GM18502 (cell line): ENCODE data around the gene SCARF1.

Experiments used
- ATAC-seq: cut with Tn5 transposase; IDR thresholded peaks from one replicate; pipeline ENCODE4 v1.9.1; 2021; ENCODE audit warnings: mild to moderate bottlenecking; ENCODE audit not compliant: unreplicated experiment, poor library complexity

SCARF1 gene

GRCh38 chr17:1648963-1649843 lies 3.7 kb upstream of the SCARF1 start:
- ATAC-seq, result peak; percentile 50

GRCh38 chr17:1648173-1648962 lies 2.8 kb upstream of the SCARF1 start:
- ATAC-seq, result no peak

DNA sequence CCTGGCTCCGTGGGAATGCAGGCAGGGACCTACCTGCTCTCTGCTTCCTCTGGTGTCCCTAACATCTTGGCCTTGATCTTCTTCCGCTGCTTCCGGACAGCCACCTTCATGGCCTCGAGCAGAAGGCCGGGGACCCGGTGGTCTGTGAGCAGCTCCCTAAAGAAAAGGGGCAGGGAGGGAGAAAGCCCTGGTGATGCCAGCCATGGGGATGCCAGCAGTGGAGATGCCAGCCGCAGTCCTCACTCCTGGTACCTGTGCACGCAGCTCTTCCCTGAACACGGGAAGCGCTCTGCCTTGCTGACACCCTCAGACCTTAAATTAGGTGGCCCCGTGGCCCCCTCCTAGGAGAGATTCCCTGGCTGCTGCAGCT lies 2.3 kb upstream of the SCARF1 start:
- no peak for ATAC-seq

- ATAC-seq, result no peak
Observed at GRCh38 chr17:1646199-1646875, 805 bp upstream of the SCARF1 start.

- no peak for ATAC-seq
Observed at GRCh38 chr17:1644493-1645206, 882 bp downstream of the SCARF1 start.

GRCh38 chr17:1643999-1644492 lies 1.5 kb downstream of the SCARF1 start:
- ATAC-seq, result no peak

DNA sequence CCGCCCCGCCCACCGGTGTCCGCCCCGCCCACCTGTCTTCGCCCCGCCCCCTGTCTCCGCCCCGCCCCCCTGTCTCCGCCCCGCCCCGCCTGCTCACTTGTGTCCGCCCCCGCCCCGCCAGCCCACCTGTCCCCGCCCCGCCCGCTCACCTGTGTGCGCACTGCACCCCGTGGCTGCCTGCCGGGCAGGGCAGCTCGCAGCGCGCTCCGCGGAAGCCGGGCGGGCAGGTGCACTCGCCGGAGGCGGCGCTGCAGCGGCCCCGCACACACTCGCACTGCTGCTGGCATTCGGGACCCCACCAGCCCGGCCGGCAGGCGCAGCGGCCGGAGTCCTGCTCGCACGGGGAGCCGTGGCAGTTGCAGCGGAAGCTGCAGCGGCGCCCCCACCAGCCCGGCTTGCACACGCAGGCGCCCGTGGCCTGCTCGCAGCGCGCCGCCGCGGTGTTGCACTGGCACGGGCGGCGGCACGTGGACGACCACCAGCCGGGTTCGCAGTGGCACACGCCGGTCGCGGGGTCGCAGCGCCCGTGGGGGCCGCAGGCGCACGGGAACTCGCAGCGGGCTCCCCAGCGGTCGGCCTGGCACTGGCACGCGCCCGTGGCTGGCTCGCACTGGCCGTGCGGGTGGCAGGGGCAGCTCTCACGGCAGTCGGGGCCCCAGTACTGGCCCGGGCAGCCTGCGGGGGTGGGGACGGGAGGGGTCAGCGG lies 2.1 kb downstream of the SCARF1 start:
- no peak for ATAC-seq

- no peak for ATAC-seq
Observed at GRCh38 chr17:1641065-1641403, 4.5 kb downstream of the SCARF1 start.

DNA sequence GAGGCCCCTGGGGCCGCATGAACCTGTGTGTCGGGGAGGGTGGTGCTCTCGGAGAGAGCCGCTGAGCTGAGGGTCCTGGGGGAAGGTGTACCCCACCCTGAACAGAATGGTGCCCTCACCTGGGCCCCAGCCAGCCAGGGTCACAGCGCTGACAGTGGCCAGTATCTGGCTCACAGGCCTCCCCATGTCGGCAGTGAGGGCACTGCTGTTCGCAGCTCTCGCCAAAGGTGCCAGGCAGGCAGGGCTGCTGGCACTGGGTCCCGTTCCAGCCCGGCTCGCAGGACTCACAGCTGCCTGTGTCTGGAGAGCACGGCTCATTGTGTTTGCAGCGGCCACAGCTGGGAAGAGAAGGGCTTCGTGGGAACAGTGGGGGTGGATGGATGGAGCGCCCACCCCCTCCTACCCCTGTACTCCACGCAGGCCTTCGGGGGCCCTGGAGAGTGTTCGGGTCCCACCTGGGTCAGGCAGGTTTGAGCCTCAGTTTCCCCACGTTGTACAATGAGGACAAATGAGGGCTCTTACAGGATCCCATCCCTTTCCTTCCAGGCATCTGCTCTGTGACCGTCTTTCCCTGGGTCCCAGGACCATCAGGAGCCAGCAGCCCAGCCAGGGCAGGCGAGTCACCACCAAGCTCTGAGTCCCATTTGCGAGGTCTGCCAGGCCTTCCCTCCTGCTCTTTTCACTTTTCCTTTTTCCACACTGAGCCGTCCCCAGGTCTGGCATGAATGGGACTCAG lies 5.0 kb downstream of the SCARF1 start:
- no peak for ATAC-seq

GRCh38 chr17:1639549-1640180 lies 5.9 kb downstream of the SCARF1 start:
- no peak for ATAC-seq

- ATAC-seq, result no peak
Observed at GRCh38 chr17:1638624-1639300, 6.8 kb downstream of the SCARF1 start.

- no peak for ATAC-seq
Observed at GRCh38 chr17:1638171-1638590, 7.4 kb downstream of the SCARF1 start.

- no peak for ATAC-seq
Observed at GRCh38 chr17:1636732-1637285, 8.7 kb downstream of the SCARF1 start.

- no peak for ATAC-seq
Observed at GRCh38 chr17:1635675-1636465, 9.7 kb downstream of the SCARF1 start.

DNA sequence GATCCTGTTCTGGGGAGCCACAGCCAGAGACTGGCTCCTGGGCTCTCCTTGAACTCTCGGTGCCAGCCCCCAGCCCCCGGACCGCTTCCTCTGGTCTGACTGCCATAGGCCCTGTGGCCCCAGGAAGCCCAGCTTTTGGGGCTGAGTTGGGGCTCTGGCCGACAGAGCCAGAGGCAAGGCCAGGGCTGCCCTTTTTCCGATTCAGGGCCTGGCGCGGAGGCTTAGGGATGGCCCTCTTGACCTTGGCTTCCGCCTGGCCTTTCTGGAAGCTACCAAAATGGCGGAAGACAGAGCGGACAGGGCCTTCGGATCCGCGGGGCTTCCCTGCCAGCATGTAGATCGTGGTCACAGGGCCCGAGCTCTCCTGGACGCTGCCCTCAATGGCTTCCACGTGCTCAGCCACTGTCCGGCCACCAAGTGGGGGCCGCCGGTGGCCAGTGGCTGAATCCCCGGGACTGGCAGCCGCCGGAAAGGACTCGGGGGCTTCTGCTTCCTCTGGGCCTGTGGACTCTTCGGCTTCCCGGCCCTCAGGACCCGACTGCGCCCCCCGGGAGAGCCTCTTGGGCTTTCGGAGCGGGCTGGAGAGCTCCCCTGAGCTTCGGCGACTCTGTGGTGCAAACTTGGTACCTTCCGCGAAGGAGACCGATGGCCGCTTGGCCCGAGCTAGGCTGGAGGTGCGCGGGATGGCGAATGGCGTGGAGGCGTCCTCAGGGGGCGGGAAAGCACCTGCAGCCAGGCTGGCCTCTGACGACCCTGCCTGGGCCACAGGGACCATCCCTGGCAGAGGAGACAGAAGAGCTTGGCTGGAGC lies 10.5 kb downstream of the SCARF1 start:
- no peak for ATAC-seq

DNA sequence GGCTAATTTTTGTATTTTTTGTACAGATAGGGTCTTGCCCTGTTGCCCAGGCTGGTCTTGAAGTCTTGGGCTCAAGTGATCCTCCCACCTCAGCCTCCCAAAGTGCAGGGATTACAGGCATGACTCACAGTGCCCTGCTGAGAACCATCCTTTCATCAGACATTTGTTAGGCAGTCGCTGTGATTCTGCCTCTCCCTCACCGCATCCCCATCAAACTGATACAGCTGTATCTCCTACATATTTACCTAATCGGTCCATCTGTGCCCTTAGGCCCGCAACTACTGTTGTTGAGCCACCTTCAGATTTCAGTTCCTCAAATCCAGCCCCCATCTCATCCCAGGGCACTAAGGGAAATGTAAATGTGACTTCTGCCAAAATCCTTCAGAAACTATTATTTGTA lies 14.9 kb downstream of the SCARF1 start:
- ATAC-seq, result no peak
